Central memory CD8-positive, alpha-beta T cell (primary cell): ENCODE measurements around the gene IRF2.

Experiments used
- ATAC-seq: fragments of 150-1000 bp; cut with Tn5 transposase; replicated peaks from 2 replicates; pipeline ENCODE4 v1.10.0; 2022; ENCODE audit warnings: mild to moderate bottlenecking, moderate FRiP score, moderate number of reproducible peaks; ENCODE audit not compliant: poor library complexity, severe bottlenecking; ENCODE audit errors: extremely low read depth
- DNase-seq, 2 donors: peaks; one replicate each; pipeline ENCODE4 v3.0.0; 2021; ENCODE audit warnings: low spot score in 2 of 2
- H3K27ac Mint-ChIP-seq: one replicate; pipeline ENCODE4 v1.8.0; 2022; ENCODE audit warnings: low read depth, mild to moderate bottlenecking, moderate library complexity, mixed read lengths
- H3K27me3 Mint-ChIP-seq: one replicate; pipeline ENCODE4 v1.8.0; 2022; ENCODE audit warnings: mixed read lengths
- H3K36me3 Mint-ChIP-seq: one replicate; pipeline ENCODE4 v1.8.0; 2022; ENCODE audit warnings: mild to moderate bottlenecking, moderate library complexity, mixed read lengths; ENCODE audit not compliant: insufficient read depth
- H3K4me1 Mint-ChIP-seq: one replicate; pipeline ENCODE4 v1.8.0; 2022; ENCODE audit warnings: mixed read lengths
- H3K4me3 Mint-ChIP-seq: one replicate; pipeline ENCODE4 v1.8.0; 2022; ENCODE audit warnings: mild to moderate bottlenecking, moderate library complexity, mixed read lengths
- H3K9me3 Mint-ChIP-seq: one replicate; pipeline ENCODE4 v1.8.0; 2022; ENCODE audit warnings: mixed read lengths

The IRF2 gene

DNA sequence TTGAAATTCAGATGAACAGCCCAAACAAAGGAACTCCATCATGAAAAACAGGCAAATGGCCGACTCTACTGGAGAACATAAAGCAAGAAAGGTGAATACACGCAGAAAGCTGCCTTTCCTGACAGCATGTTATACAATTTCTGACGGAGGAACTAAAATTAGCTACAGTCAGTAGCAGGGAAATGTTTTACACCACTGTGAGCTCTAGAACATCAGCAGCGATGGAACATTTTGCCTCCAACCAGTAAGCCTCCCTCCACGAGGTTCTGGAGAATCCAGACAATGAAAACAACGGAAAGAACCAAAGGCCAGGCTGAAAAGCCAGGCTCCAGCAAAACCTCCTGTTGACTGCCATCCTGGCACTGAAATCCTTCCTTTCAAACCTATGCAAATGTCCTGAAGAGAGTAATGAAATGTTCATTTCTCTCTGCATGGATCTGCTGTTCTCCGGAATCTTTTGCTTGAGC, 78.9 kb downstream of the IRF2 start:
- H3K4me3 Mint-ChIP-seq = no peak overlapping the region
- peaks cover 6% of the 10 kb centered on the region for H3K4me1 Mint-ChIP-seq
- no peaks in the 10 kb centered on the region for H3K27me3 Mint-ChIP-seq
- peaks cover 59% of the 10 kb centered on the region for H3K36me3 Mint-ChIP-seq
- H3K27ac Mint-ChIP-seq = no peak overlapping the region
- no peak for ATAC-seq
- no peaks in the 10 kb centered on the region for H3K9me3 Mint-ChIP-seq
- no peak for DNase-seq

DNA sequence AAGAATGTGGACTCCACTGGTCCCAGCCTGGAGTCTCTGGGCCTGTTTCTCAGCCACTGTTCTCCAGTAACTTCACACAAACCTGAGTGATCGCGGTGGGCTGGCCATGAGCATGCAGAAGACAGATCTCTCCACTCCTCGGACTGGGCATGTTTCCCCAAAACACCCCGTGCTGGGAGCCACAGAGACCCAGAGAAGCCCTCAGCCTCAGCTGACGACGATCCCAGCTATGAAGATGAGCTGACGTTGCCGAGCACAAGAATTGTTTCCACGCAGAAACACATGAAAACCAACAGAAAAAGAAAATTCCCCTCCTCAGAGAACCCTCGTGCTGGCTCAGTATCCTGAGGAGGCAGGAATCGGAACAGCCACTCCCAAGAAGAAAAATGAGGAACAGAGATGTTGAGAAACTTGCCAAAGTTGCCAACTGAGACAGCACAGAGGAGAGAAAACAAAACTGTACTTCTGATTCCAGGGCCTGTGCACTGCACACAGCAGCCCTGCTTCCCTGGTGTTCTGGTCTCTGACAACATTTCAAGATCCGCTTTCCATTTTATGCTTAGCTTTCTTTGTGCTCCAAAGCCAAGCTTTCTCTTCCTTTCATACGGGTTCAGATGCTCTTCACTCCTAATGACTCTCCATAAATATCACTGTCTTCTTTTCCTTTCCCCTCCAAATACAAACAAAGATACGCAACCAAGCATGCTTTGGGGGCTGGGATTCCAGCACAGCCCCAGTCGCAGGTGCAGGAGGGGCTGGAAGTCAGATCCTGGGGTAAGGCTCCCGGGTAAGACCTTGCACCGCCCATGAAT, 81.4 kb downstream of the IRF2 start:
- Mint-ChIP-seq H3K9me3 (no peaks in the 10 kb centered on the region), H3K36me3 (peaks cover 65% of the 10 kb centered on the region), H3K4me1 (peaks cover 13% of the 10 kb centered on the region), H3K27ac (peak overlapping the region; percentile 26), H3K4me3 (no peak overlapping the region), H3K27me3 (no peaks in the 10 kb centered on the region)
- ATAC-seq = no peak
- no peak for DNase-seq

DNA sequence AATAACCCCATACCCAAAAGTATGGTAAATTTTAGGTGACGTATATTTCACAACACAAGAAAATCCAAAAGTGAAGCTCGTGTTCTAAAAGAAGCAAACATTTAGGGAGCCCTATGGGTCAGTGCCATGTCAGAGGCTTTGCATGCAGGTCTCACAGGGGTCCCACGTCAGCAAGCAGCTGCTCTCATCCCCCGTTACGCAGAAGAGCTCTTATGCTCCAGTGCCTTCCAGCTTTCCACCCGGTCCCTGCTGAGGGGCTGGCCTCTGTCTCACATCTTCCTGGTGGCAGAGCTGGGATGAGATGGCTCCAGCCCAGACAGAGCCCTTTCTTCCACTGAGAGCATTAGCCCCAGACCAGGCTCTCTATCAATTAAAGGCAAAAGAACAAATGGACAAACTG, 82.0 kb downstream of the IRF2 start:
- H3K27ac Mint-ChIP-seq = no peak overlapping the region
- H3K9me3 Mint-ChIP-seq = no peaks in the 10 kb centered on the region
- no peak overlapping the region for H3K4me3 Mint-ChIP-seq
- peaks cover 13% of the 10 kb centered on the region for H3K4me1 Mint-ChIP-seq
- peaks cover 65% of the 10 kb centered on the region for H3K36me3 Mint-ChIP-seq
- ATAC-seq = no peak
- H3K27me3 Mint-ChIP-seq = no peaks in the 10 kb centered on the region
- no peak for DNase-seq

DNA sequence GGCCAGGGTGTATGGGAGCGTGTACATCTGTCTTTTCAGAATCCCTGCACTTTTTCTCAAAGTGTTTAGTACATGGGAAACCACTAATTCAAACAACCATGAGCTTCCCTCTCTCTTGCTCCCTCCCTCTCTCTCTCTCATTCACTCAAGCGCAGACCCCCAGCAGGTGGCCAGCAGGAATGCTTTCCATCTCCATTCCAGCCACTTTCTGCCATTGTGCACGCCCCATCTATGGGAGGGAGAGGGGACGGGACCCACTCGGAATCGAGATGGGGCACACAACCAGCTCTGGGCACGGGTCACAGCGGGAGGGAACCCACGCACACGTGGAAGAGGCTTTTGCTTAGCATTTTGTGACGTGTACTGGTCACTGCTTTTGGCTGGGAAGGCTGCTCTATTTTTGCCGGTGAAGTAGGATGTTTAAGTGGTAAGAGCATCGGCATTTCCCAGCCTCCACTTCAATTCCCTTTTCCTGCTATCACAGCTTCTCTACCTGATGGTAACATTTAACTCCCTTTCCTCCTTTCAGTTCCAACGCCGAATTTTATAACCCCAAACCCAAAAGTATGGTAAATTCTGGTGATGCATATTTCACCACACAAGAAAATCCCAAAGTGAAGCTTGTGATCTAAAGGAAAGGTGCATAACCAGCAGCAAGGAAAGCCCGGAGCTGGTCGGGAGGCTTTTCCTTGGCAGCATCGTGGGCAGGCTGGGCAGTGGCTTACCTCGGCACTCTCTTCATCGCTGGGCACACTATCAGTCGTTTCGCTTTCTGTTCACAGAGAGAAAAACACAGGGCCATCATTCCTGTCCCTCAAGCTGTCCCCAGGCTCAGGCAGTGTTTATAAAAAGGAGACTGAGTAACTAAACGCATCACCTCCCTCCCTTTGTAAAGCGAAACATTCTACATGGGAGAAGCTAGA, 84.1 kb downstream of the IRF2 start:
- Mint-ChIP-seq H3K27ac (peak overlapping the region; percentile 22), H3K36me3 (peaks cover 64% of the 10 kb centered on the region), H3K9me3 (no peaks in the 10 kb centered on the region), H3K4me1 (peaks cover 23% of the 10 kb centered on the region), H3K27me3 (no peaks in the 10 kb centered on the region), H3K4me3 (no peak overlapping the region)
- no peak for ATAC-seq
- no peak for DNase-seq

DNA sequence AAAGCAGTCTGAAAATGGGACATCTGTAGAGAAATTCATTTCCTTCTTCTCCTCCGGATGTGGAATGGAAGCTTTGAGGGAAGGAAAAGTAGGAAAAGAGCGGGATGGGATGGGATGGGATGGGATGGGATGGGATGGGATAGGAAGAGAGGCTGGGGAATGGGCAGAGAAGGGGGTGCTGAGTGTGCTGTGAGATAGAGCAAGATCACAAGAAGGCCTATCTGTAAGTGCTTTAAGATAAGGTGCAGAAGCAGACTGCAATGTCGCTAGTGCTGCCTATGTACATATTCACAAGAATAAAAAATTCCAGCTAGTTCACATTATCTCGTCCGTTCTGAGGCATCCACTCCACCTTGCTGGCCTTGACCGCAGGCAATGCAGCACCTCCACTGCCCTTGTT, 86.2 kb downstream of the IRF2 start:
- Mint-ChIP-seq H3K4me3 (no peak overlapping the region), H3K27me3 (no peaks in the 10 kb centered on the region), H3K4me1 (peaks cover 39% of the 10 kb centered on the region), H3K9me3 (no peaks in the 10 kb centered on the region), H3K36me3 (peaks cover 53% of the 10 kb centered on the region), H3K27ac (no peak overlapping the region)
- DNase-seq (no peak), ATAC-seq (no peak)

DNA sequence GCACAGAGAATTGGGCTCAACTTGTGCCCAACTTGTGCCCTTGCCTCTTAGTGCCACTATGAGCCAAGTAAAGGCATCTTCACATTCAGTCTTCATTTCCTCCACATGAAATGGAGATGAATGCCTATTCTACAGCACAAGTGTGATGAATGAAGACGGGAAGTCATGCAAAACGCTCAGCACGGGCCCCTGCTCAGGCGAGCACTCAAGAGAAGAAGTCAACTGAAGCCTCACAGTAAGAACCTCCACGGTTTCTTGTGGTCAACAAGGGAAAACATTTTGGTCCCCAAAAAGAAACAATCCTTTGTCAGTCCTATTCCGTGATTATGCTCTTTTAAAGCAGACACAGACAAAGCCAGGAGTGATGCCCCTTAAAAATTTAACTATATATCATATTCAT, 87.0 kb downstream of the IRF2 start:
- Mint-ChIP-seq H3K4me1 (peaks cover 43% of the 10 kb centered on the region), H3K9me3 (no peaks in the 10 kb centered on the region), H3K27ac (no peak overlapping the region), H3K27me3 (no peaks in the 10 kb centered on the region), H3K36me3 (peaks cover 48% of the 10 kb centered on the region), H3K4me3 (no peak overlapping the region)
- DNase-seq (no peak), ATAC-seq (no peak)

DNA sequence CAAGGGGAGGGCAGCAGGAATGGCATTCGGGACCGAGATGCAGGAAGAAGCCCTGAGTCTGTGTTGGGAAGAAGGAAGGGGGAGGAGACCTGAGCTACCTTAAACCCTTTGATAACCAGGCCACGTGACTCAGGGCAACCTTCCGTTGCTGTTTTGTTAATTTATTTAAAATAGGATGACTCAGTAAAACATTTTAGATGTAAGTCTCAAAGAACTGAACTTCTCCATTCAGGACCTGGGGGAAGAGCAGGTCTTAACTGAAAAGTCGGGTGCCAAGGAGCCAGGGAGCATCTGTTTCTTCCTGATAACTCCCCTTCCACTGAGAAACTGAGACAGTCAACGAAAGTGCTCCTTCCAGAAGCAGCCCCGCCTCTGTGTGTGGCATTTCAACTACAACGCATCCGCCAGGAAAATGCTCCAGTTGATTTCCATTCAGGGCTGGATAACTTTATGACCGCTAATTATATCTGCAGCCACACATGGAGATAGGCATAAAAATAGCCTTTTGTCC, 88.0 kb downstream of the IRF2 start:
- H3K27me3 Mint-ChIP-seq = no peaks in the 10 kb centered on the region
- peaks cover 41% of the 10 kb centered on the region for H3K36me3 Mint-ChIP-seq
- H3K4me1 Mint-ChIP-seq = peaks cover 52% of the 10 kb centered on the region
- DNase-seq (no peak), ATAC-seq (no peak)
- H3K9me3 Mint-ChIP-seq = no peaks in the 10 kb centered on the region
- H3K27ac Mint-ChIP-seq = no peak overlapping the region
- H3K4me3 Mint-ChIP-seq = no peak overlapping the region

DNA sequence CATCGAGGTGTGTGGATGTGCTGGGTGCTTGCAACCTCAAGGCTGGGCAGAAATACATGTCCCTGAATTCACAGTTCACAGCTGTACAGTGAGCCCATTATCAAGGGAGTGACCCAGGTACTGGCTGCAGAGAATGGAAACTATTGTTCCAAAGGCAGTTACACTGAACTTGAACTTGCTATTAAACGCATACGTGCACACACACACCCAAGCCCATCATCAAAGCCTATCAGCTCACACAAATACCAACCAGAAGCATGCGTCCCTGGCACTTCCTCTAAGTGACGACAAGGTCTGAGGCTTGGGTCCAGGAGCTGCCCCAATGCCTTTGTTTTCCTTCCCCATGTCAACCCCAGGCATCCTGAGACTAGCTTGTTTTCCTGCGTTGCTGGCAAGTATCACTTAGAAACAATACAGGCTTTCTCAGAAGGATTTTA, 88.6 kb downstream of the IRF2 start:
- H3K27ac Mint-ChIP-seq = no peak overlapping the region
- peaks cover 52% of the 10 kb centered on the region for H3K4me1 Mint-ChIP-seq
- no peaks in the 10 kb centered on the region for H3K27me3 Mint-ChIP-seq
- H3K9me3 Mint-ChIP-seq = no peaks in the 10 kb centered on the region
- no peak overlapping the region for H3K4me3 Mint-ChIP-seq
- no peak for ATAC-seq
- no peak for DNase-seq
- H3K36me3 Mint-ChIP-seq = peaks cover 37% of the 10 kb centered on the region

DNA sequence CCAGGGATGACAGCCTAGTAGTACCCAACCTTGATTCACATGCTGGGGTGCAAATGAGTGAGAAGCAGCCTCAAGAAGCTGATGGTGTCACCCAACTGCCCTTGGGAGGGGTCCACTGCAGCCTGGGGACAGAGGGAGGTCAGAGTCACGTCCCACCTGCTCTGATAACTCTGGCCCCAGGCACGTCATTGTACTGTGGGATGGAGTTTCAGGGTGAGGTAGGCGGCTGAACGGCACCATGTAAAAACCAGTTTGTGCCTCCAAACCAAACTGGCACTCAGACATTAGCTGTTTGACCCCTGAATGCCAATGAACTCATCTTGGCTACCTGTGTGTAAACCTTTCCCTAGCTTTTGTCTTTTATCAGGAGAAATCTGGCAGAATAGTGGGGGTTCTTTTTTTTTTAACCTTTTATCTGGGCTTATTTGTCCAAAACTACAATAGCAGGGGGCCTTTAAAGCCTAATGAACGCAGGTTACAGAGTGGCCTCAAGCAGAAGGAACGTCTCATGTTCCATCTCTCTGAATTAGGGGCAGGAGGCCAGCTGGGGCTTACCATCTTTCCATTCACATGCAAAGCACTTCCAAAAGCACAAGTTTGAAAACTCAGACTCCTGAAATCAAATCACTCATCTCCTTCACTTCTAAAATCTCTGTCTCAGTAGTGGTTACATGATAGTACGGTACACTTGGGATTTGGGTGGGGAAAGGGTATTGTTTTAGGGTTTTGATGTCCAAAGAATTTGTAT, 89.4 kb downstream of the IRF2 start:
- DNase-seq (no peak), ATAC-seq (no peak)
- Mint-ChIP-seq H3K36me3 (peaks cover 34% of the 10 kb centered on the region), H3K4me1 (peaks cover 52% of the 10 kb centered on the region), H3K27ac (no peak overlapping the region), H3K27me3 (no peaks in the 10 kb centered on the region), H3K4me3 (peak overlapping the region; percentile 52), H3K9me3 (no peaks in the 10 kb centered on the region)

DNA sequence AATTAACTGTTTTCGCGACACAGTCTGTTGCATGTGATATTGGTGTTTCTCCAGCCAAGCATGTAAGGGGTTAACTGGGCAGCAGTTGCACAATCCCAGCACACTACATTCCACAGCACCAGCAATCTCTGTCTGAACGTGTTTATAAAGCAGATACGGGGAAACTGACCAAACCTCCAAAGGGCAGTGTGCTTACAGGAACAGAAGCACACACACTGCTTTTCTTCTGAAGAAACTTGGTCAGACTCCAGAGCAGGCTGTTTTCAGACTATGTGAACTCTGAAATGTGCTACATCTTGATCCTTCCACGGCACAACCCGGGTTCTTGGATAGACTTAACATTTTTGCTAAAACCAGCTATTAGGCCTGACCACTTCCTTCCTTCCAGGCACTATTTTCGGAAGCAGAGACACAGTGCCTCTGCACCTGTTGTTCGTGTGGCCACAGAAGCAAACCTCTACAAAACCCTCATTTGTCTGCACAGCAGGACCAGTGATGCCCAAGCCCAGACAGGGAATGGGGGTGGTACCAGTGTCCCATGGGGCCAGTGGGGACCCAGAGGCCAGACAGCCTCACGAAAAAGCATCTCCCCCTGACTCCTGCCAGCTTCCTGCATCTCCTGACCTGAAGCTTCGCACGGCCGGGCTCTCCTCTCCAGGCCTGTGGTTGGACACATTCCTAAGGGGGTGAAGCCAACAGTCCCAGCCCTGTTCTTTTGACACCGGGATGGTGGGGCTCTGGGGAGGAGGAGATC, 90.1 kb downstream of the IRF2 start:
- DNase-seq (no peak), ATAC-seq (peak; percentile 57)
- peak overlapping the region; percentile 52 for H3K4me3 Mint-ChIP-seq
- no peaks in the 10 kb centered on the region for H3K27me3 Mint-ChIP-seq
- no peak overlapping the region for H3K27ac Mint-ChIP-seq
- peaks cover 29% of the 10 kb centered on the region for H3K36me3 Mint-ChIP-seq
- H3K9me3 Mint-ChIP-seq = no peaks in the 10 kb centered on the region
- H3K4me1 Mint-ChIP-seq = peaks cover 52% of the 10 kb centered on the region

DNA sequence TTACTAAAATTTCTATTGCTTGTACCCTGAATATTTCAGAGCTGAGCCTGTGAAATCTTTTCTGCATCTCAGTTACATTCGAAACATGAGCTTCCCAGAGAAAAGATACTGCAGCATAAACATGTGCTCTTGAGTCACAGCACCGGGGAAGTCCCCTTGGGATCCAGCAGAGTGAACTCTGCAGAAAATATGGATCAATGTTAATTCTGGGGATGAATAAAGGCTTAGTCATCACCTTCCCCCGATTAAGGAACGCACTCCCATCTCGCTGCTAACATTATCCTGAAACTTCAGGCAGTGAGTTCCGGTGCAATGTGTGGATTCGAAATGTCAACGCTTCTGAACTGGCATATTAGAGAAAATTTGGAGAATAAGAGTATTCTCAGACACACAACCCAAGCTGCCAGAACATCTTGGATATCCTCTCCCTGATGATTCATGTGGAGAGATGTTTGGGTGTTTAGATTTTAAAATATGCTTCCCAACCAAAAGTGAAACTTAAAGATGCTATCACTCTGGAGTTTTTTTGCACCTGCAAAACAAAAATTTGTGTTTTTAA, 90.8 kb downstream of the IRF2 start:
- peaks cover 50% of the 10 kb centered on the region for H3K4me1 Mint-ChIP-seq
- no peaks in the 10 kb centered on the region for H3K27me3 Mint-ChIP-seq
- ATAC-seq (no peak), DNase-seq (no peak)
- H3K9me3 Mint-ChIP-seq = no peaks in the 10 kb centered on the region
- H3K27ac Mint-ChIP-seq = no peak overlapping the region
- H3K4me3 Mint-ChIP-seq = peak overlapping the region; percentile 52
- H3K36me3 Mint-ChIP-seq = peaks cover 23% of the 10 kb centered on the region
